Thoracic aorta (tissue), 2 donors: Measurements from ENCODE around the gene ESPN. TPM values are rescaled to one million over a fixed set of nuclear protein-coding genes. Genes with fewer than 3 reads are reported as not detected.

Experiments
- ATAC-seq: fragments of 150-250 bp; one replicate; pipeline ENCODE4 v1.8.0; 2017; ENCODE audit warnings: low read depth; ENCODE audit not compliant: insufficient number of reproducible peaks, low FRiP score
- DNase-seq: peaks from one replicate; pipeline ENCODE4 v3.0.0-alpha.2; 2020; ENCODE audit warnings: low spot score
- H3K27ac ChIP-seq, 2 donors: fragments of 200-600 bp; sonication (generic); 1 replicate in 1 of 2; 2 replicates in 1 of 2; pipeline ENCODE4 v1.5.1; 2016; ENCODE audit warnings: mild to moderate bottlenecking in 2 of 2, moderate library complexity in 2 of 2
- H3K27me3 ChIP-seq: fragments of 200-600 bp; sonication (generic); replicated peaks from 2 replicates; pipeline ENCODE4 v1.6.0; 2016; ENCODE audit warnings: mild to moderate bottlenecking; ENCODE audit not compliant: insufficient read depth
- H3K36me3 ChIP-seq: fragments of 200-600 bp; sonication (generic); one replicate; pipeline ENCODE4 v1.5.1; 2016
- H3K4me1 ChIP-seq, 2 donors: fragments of 200-600 bp; sonication (generic); 1 replicate in 1 of 2; 2 replicates in 1 of 2; pipeline versions ENCODE4 v1.5.1 to v1.6.0; 2016; ENCODE audit warnings: low read depth in 2 of 2, mild to moderate bottlenecking in 1 of 2; ENCODE audit not compliant: control insufficient read depth in 1 of 2
- H3K4me3 ChIP-seq: fragments of 200-600 bp; sonication (generic); 2 replicates; pipeline ENCODE4 v1.5.1; 2016; ENCODE audit warnings: mild to moderate bottlenecking
- H3K9me3 ChIP-seq: fragments of 200-600 bp; sonication (generic); 2 replicates; pipeline ENCODE4 v1.5.1; 2016
- CTCF ChIP-seq: fragments of 200-600 bp; sonication (generic); IDR thresholded peaks from one replicate; pipeline ENCODE4 v1.5.1; 2019; ENCODE audit warnings: antibody characterized with exemption
- total RNA-seq, 2 donors: library from RNA; depleted of rRNA; stranded (reverse); fragments of >200 nt; gene quantifications; one replicate each; pipeline versions ENCODE4 v1.1.0 to v1.2.3, GENCODE V29; 2016

Gene ESPN
- total RNA-seq, 2 donors from 2014 or later = not detected

GRCh38 chr1:6502000-6502891 lies 77.7 kb downstream of the ESPN start:
- H3K27ac ChIP-seq = peak overlapping the region in 1 of 2 donors; percentile 72
- no peak for ATAC-seq
- H3K4me3 ChIP-seq = peak overlapping the region; percentile 51
- peaks cover 43 to 60% of the 10 kb centered on the region in 2 donors for H3K4me1 ChIP-seq
- TF ChIP-seq CTCF = no peak
- H3K9me3 ChIP-seq = no peaks in the 10 kb centered on the region
- DNase-seq = no peak
- no peaks in the 10 kb centered on the region for H3K27me3 ChIP-seq
- no peaks in the 10 kb centered on the region for H3K36me3 ChIP-seq

- DNase-seq (no peak), ATAC-seq (no peak)
- no peak for TF ChIP-seq CTCF
- Histone ChIP-seq H3K4me1 (peaks cover 31 to 54% of the 10 kb centered on the region in 2 donors), H3K4me3 (no peak overlapping the region), H3K9me3 (no peaks in the 10 kb centered on the region), H3K27me3 (no peaks in the 10 kb centered on the region), H3K36me3 (no peaks in the 10 kb centered on the region), H3K27ac (no peak overlapping the region)
Measured at GRCh38 chr1:6503884-6504602, 79.5 kb downstream of the ESPN start.

- no peak for ATAC-seq
Measured at GRCh38 chr1:6504887-6505286, 80.3 kb downstream of the ESPN start.

GRCh38 chr1:6505367-6506209 lies 81.0 kb downstream of the ESPN start:
- TF ChIP-seq CTCF = no peak
- H3K4me1 ChIP-seq = peaks cover 30 to 41% of the 10 kb centered on the region in 2 donors
- no peaks in the 10 kb centered on the region for H3K36me3 ChIP-seq
- H3K9me3 ChIP-seq = no peaks in the 10 kb centered on the region
- DNase-seq (no peak), ATAC-seq (no peak)
- H3K4me3 ChIP-seq = no peak overlapping the region
- no peak overlapping the region for H3K27ac ChIP-seq
- no peaks in the 10 kb centered on the region for H3K27me3 ChIP-seq

More at GRCh38 chr1:6504887-6505286, 80.3 kb downstream of the ESPN start:
- Histone ChIP-seq H3K36me3 (no peaks in the 10 kb centered on the region), H3K4me3 (no peak overlapping the region), H3K27me3 (no peaks in the 10 kb centered on the region), H3K9me3 (no peaks in the 10 kb centered on the region), H3K27ac (no peak overlapping the region), H3K4me1 (peaks cover 30 to 48% of the 10 kb centered on the region in 2 donors)
- DNase-seq = no peak
- TF ChIP-seq CTCF = no peak
